ENCODE measurements around the gene LPO. TPM values are rescaled to one million over a fixed set of nuclear protein-coding genes. Genes with fewer than 3 reads are reported as not detected.
A peak's percentile ranks its signal among the peaks of the same experiment; 100 is the strongest.

LPO gene
- total RNA-seq, 1 experiment from 2014 or later, result 0.20 TPM

- no peak overlapping the region for H3K27ac Mint-ChIP-seq
- CTCF ChIA-PET, result interaction anchor here (0.8 to 2.7 kb wide), 3 partner anchors 17 to 56 kb away, joined by 4 to 8 read pairs (median 7); no protein-coding TSS in a partner anchor
- TF ChIP-seq ATF2 (CRISPR knock-in tag; IDR thresholded peaks at IDR 0.05; ENCODE audit: borderline replicate concordance, low read depth) (no peak), TP53 (CRISPR knock-in tag; IDR thresholded peaks at IDR 0.05) (no peak), ZNF317 (CRISPR knock-in tag; IDR thresholded peaks at IDR 0.05; ENCODE audit: borderline replicate concordance, low read depth) (no peak), SMAD3 (CRISPR knock-in tag; IDR thresholded peaks at IDR 0.05; ENCODE audit: borderline replicate concordance) (no peak)
- ATAC-seq, result no peak
- peaks cover 78% of the 10 kb centered on the region for H3K27me3 Mint-ChIP-seq (ENCODE audit: low read depth)
- no peak for DNase-seq (ENCODE audit: low spot score)
- POLR2A ChIA-PET, result no interaction called here
- no peak overlapping the region for H3K4me3 Mint-ChIP-seq
- peaks cover 5% of the 10 kb centered on the region for H3K36me3 Mint-ChIP-seq
- H3K4me1 Mint-ChIP-seq, result peaks cover 12% of the 10 kb centered on the region
- H3K9me3 Mint-ChIP-seq, result peaks cover 7% of the 10 kb centered on the region
Measured at GRCh38 chr17:58253082-58253481, 14.7 kb downstream of the LPO start.

DNA sequence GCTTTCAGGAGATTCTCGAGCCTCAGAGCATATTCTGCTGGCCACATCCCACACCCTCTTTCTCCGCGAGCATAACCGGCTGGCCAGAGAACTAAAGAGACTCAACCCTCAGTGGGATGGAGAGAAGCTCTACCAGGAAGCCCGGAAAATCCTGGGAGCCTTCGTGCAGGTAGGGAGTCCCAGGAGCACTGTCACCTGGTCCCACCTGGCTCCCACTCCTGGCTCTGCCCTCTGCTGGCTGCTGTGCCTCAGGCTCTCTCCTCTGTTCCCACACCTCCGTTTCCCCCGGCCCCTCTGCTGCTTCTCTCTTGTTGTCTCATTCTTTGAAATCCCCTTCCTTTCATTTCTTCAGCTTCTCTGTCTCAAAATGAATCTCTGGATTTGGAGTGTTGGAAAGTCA is 16.4 kb downstream of the LPO start:
- TF ChIP-seq ETV6 (CRISPR knock-in tag; IDR thresholded peaks at IDR 0.05) (0 out of 2 replicates have a peak, but pooled peaks have one; percentile 26), USF2 (CRISPR knock-in tag; IDR thresholded peaks at IDR 0.05) (peak; percentile 39; the same call in 1 of the 2 replicates), FOXJ3 (CRISPR knock-in tag; IDR thresholded peaks at IDR 0.05; ENCODE audit: borderline replicate concordance) (no peak), MAX (CRISPR knock-in tag; IDR thresholded peaks at IDR 0.05) (peak; percentile 64; the same call in 1 of the 2 replicates), TP53 (CRISPR knock-in tag; IDR thresholded peaks at IDR 0.05) (0 out of 2 replicates have a peak, but pooled peaks have one; percentile 31), ZNF263 (CRISPR knock-in tag; IDR thresholded peaks at IDR 0.05; ENCODE audit: low read depth) (peak; percentile 86), USF1 (CRISPR knock-in tag; IDR thresholded peaks at IDR 0.05) (peak; percentile 24; the same call in 1 of the 2 replicates), ZNF671 (CRISPR knock-in tag; IDR thresholded peaks at IDR 0.05) (no peak)
- no peak overlapping the region for H3K27ac Mint-ChIP-seq
- H3K36me3 Mint-ChIP-seq, result peaks cover 5% of the 10 kb centered on the region
- H3K9me3 Mint-ChIP-seq, result peaks cover 7% of the 10 kb centered on the region
- peak overlapping the region; percentile 32; the same call in 1 of the 2 replicates for H3K4me3 Mint-ChIP-seq
- peaks cover 5% of the 10 kb centered on the region for H3K4me1 Mint-ChIP-seq
- H3K27me3 Mint-ChIP-seq (ENCODE audit: low read depth), result peaks cover 76% of the 10 kb centered on the region
- ChIA-PET POLR2A (interaction anchor here (0.6 kb wide), 1 partner anchor 29 kb away, joined by 3 read pairs; no protein-coding TSS in a partner anchor), CTCF (interaction anchor here (0.6 to 2.9 kb wide), 15 partner anchors 9 to 391 kb away, joined by 3 to 24 read pairs (median 4); partner anchors contain the start of genes EPX, MKS1, RNF43 and SUPT4H1)
- DNase-seq (ENCODE audit: low spot score) (peak; percentile 65), ATAC-seq (peak; percentile 99)

- H3K27me3 Mint-ChIP-seq (ENCODE audit: low read depth), result peaks cover 81% of the 10 kb centered on the region
- H3K36me3 Mint-ChIP-seq, result no peaks in the 10 kb centered on the region
- ChIA-PET CTCF (interaction anchor here (0.6 to 1.3 kb wide), 2 partner anchors 23 to 1182 kb away, joined by 3 to 4 read pairs; no protein-coding TSS in a partner anchor), POLR2A (no interaction called here)
- H3K27ac Mint-ChIP-seq, result no peak overlapping the region
- no peak for ATAC-seq
- no peaks in the 10 kb centered on the region for H3K4me1 Mint-ChIP-seq
- no peak for DNase-seq (ENCODE audit: low spot score)
- no peaks in the 10 kb centered on the region for H3K9me3 Mint-ChIP-seq
- no peak overlapping the region for H3K4me3 Mint-ChIP-seq
- TF ChIP-seq ATF2 (CRISPR knock-in tag; IDR thresholded peaks at IDR 0.05; ENCODE audit: borderline replicate concordance, low read depth) (no peak), NFE2L1 (CRISPR knock-in tag; IDR thresholded peaks at IDR 0.05) (no peak), GABPB1 (CRISPR knock-in tag; IDR thresholded peaks at IDR 0.05) (no peak), HMGA2 (CRISPR knock-in tag; IDR thresholded peaks at IDR 0.05) (no peak), ZNF232 (CRISPR knock-in tag; IDR thresholded peaks at IDR 0.05) (no peak), MXD4 (CRISPR knock-in tag; IDR thresholded peaks at IDR 0.05; ENCODE audit: borderline replicate concordance) (no peak)
Measured at GRCh38 chr17:58262149-58262548, 23.8 kb downstream of the LPO start.
